ENCODE results near the gene EPHA4.

- no peak for TF ChIP-seq CTCF (IDR thresholded peaks at IDR 0.05)
- TF ChIP-seq POLR2AphosphoS5 (IDR thresholded peaks at IDR 0.05; ENCODE audit: low read depth, low read length): no peak
- no peak for TF ChIP-seq REST (IDR thresholded peaks at IDR 0.05; ENCODE audit: insufficient read depth in 1 of 2, low read depth in 2 of 2, low read length in 1 of 2)
- TF ChIP-seq SIN3A (IDR thresholded peaks at IDR 0.05; ENCODE audit: borderline replicate concordance, insufficient read depth, low read depth, low read length): no peak
- no peak for TF ChIP-seq TCF7L2 (IDR thresholded peaks at IDR 0.05; ENCODE audit: low read depth, low read length)
These were observed 24.1 kb upstream of the EPHA4 start for GRCh38 chr2:221596192-221596591.

Measured in Panc1 (cell line).